Fibroblast of lung (primary cell): ENCODE results near the gene HIGD2B. TPM values are rescaled to one million over a fixed set of nuclear protein-coding genes. Genes with fewer than 3 reads are reported as not detected.
"Not testable (repeated sequence)": the region's sequence is repeated elsewhere in the genome, so short reads cannot be mapped to it uniquely, and the experiment has no call there.

ENCODE experiments used
- DNase-seq, 2 donors: peaks; one replicate each; pipeline versions ENCODE4 v3.0.0 to v3.0.0-alpha.2; 2010; ENCODE audit warnings: low read depth in 2 of 2
- H2AFZ ChIP-seq: 2 replicates; pipeline ENCODE4 v1.5.1; 2012; ENCODE audit warnings: low read length, control low read depth, inconsistent platforms
- H3K27ac ChIP-seq: 2 replicates; pipeline ENCODE4 v1.5.1; 2011; ENCODE audit warnings: low read length, control low read depth; ENCODE audit not compliant: insufficient read depth
- H3K27me3 ChIP-seq: 2 replicates; pipeline ENCODE4 v1.5.1; 2011; ENCODE audit warnings: mild to moderate bottlenecking, low read length; ENCODE audit not compliant: control insufficient read depth, insufficient read depth
- H3K36me3 ChIP-seq: 2 replicates; pipeline ENCODE4 v1.5.1; 2011; ENCODE audit warnings: low read length; ENCODE audit not compliant: control insufficient read depth, insufficient read depth
- H3K4me1 ChIP-seq: 2 replicates; pipeline ENCODE4 v1.5.1; 2011; ENCODE audit warnings: low read length; ENCODE audit not compliant: control insufficient read depth, insufficient read depth; ENCODE audit errors: extremely low read depth
- H3K4me2 ChIP-seq: 2 replicates; pipeline ENCODE4 v1.5.1; 2011; ENCODE audit warnings: low read length, control low read depth; ENCODE audit not compliant: insufficient read depth; ENCODE audit errors: extremely low read depth
- H3K4me3 ChIP-seq, 4 experiments: fragments of 200-600 bp in 1 of 4; sonication (generic) in 1 of 4; replicated peaks in 1 of 4; 2 replicates each; pipeline ENCODE4 v1.5.1; 2011 to 2016; ENCODE audit warnings: low read length in 4 of 4, low read depth in 3 of 4, mild to moderate bottlenecking in 3 of 4, control low read depth in 2 of 4, inconsistent platforms in 1 of 4, mixed read lengths in 1 of 4; ENCODE audit not compliant: insufficient read depth in 1 of 4; ENCODE audit errors: control extremely low read depth in 1 of 4
- H3K79me2 ChIP-seq: 2 replicates; pipeline ENCODE4 v1.5.1; 2012; ENCODE audit warnings: mild to moderate bottlenecking, low read length, inconsistent platforms; ENCODE audit not compliant: control insufficient read depth, insufficient read depth
- H3K9ac ChIP-seq: 2 replicates; pipeline ENCODE4 v1.5.1; 2011; ENCODE audit warnings: mild to moderate bottlenecking, low read length, control low read depth; ENCODE audit not compliant: insufficient read depth
- H3K9me3 ChIP-seq: 2 replicates; pipeline ENCODE4 v1.5.1; 2012; ENCODE audit warnings: low read depth, low read length; ENCODE audit not compliant: control insufficient read depth, insufficient read depth
- H4K20me1 ChIP-seq: 2 replicates; pipeline ENCODE4 v1.5.1; 2011; ENCODE audit warnings: low read length; ENCODE audit not compliant: control insufficient read depth, insufficient read depth; ENCODE audit errors: extremely low read depth
- CTCF ChIP-seq, 2 donors: IDR thresholded peaks in 1 of 2; conservative IDR thresholded peaks in 1 of 2; 1 replicate in 1 of 2; 2 replicates in 1 of 2; pipeline ENCODE4 v1.5.1; 2011 to 2012; ENCODE audit warnings: low read length in 2 of 2, control low read depth in 1 of 2, inconsistent platforms in 1 of 2, low read depth in 1 of 2, mild to moderate bottlenecking in 1 of 2
- EZH2 ChIP-seq: IDR thresholded peaks from 2 replicates; pipeline ENCODE4 v1.5.1; 2012; ENCODE audit warnings: low read length, control low read depth, mild to moderate bottlenecking; ENCODE audit errors: missing control alignments
- polyA plus RNA-seq, 2 donors: library from polyadenylated mRNA; depleted of rRNA in 1 of 2; stranded (reverse) in 1 of 2; unstranded in 1 of 2; fragments of >200 nt; gene quantifications; 2 replicates each; pipeline ENCODE4 v1.2.1, GENCODE V29; 2011 to 2012; ENCODE audit warnings: missing spikeins in 1 of 2
- total RNA-seq: library from RNA; depleted of rRNA; stranded (reverse); fragments of >200 nt; gene quantifications from 2 replicates; pipeline ENCODE4 v1.2.1, GENCODE V29; 2014

Gene HIGD2B
- total and polyA plus RNA-seq, 2 donors (not counting 1 experiment from before 2014, with no cell fraction given), result not detected

- no peak for DNase-seq
- no peaks in the 10 kb centered on the region for H3K4me1 ChIP-seq
- H3K4me3 ChIP-seq, result no peak overlapping the region
- H3K36me3 ChIP-seq, result no peaks in the 10 kb centered on the region
- TF ChIP-seq EZH2, result no peak
- no peak for TF ChIP-seq CTCF (conservative IDR thresholded peaks at IDR 0.05 in 1 of 2, IDR thresholded peaks at IDR 0.05 in 1 of 2; ENCODE audit: low read depth in 1 of 2, low read length in 2 of 2)
- H3K27me3 ChIP-seq, result no peaks in the 10 kb centered on the region
- no peak overlapping the region for H2AFZ ChIP-seq
- no peak overlapping the region for H3K9ac ChIP-seq
- no peaks in the 10 kb centered on the region for H4K20me1 ChIP-seq
- H3K9me3 ChIP-seq, result no peaks in the 10 kb centered on the region
- H3K79me2 ChIP-seq, result no peaks in the 10 kb centered on the region
- H3K4me2 ChIP-seq, result no peak overlapping the region
- no peak overlapping the region for H3K27ac ChIP-seq
Measured at GRCh38 chr15:72671525-72671924, 14.5 kb downstream of the HIGD2B start.

DNA sequence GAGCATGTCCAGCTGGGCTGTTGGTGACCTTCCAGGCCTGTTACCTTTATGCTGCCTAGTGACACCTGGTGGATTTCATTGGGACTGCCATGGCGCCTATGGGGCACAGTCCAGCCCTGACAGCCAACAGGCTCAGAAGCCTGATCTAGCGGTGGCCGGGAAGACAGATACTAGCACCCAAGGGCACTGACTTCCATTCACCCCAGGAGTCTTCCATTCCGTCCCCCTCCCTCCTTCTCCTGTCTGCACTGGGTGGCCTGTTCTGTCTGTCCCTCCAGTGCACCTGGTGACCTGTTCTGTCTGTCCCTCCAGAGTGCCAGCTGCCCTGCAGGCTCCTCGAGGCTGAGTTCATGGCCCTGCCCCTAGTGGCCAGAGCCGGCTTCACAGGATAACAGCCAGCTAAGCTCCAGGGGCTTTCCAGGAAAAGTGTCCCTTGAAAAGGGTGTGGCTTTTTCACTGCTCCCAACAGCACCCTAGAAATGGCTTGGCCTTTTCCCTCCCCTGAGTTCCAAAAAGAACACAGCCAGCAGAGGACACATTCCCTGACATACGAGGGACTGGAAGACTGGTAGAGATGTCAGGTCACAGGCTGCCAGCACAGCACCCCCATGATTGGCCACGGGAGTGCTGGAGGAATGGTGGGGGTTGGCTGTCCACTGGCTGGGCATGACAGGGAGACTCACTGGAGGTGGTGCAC is 15.2 kb downstream of the HIGD2B start:
- not testable (repeated sequence) for H3K27me3 ChIP-seq, H3K79me2 ChIP-seq, H3K27ac ChIP-seq, H3K4me1 ChIP-seq, H3K36me3 ChIP-seq, H4K20me1 ChIP-seq, H3K9me3 ChIP-seq, H3K4me3 ChIP-seq, H3K9ac ChIP-seq
- peak; percentile 64 to 83 for TF ChIP-seq CTCF (conservative IDR thresholded peaks at IDR 0.05 in 1 of 2, IDR thresholded peaks at IDR 0.05 in 1 of 2; ENCODE audit: low read depth in 1 of 2, low read length in 2 of 2)
- peak; percentile 39 to 52 for DNase-seq
- H2AFZ ChIP-seq, result peak overlapping the region; percentile 83
- H3K4me2 ChIP-seq, result peak overlapping the region; percentile 51

DNA sequence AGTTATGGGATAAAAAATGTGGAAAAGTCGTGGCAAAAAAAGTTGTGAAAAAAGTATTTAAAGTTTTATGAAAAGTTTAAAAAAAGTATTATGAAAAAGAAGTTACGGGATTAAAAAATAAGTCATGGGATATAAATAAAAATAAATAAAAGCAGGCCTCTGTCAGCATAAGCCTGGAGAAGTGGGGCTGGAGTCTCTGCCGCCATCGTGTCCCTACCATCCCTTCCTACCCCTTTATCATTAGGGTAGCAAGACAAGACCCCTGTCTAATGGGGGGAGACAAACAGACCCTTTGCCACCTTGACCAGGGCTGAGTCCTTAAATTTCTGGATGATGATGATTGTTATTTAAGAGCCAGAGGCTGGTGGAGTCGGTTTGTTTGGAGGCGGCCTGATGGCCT is 16.2 kb downstream of the HIGD2B start:
- H3K36me3 ChIP-seq, H2AFZ ChIP-seq, DNase-seq, H3K27me3 ChIP-seq, H3K4me1 ChIP-seq, H3K9me3 ChIP-seq, H3K27ac ChIP-seq, H3K79me2 ChIP-seq, H3K9ac ChIP-seq, H4K20me1 ChIP-seq, H3K4me3 ChIP-seq, H3K4me2 ChIP-seq: not testable (repeated sequence)

- not testable (repeated sequence) for H3K4me1 ChIP-seq, H2AFZ ChIP-seq, DNase-seq, H3K36me3 ChIP-seq, H4K20me1 ChIP-seq, H3K27ac ChIP-seq, H3K79me2 ChIP-seq, H3K9me3 ChIP-seq, H3K27me3 ChIP-seq, H3K9ac ChIP-seq, H3K4me3 ChIP-seq, H3K4me2 ChIP-seq
Measured at GRCh38 chr15:72665706-72666105, 20.3 kb downstream of the HIGD2B start.

DNA sequence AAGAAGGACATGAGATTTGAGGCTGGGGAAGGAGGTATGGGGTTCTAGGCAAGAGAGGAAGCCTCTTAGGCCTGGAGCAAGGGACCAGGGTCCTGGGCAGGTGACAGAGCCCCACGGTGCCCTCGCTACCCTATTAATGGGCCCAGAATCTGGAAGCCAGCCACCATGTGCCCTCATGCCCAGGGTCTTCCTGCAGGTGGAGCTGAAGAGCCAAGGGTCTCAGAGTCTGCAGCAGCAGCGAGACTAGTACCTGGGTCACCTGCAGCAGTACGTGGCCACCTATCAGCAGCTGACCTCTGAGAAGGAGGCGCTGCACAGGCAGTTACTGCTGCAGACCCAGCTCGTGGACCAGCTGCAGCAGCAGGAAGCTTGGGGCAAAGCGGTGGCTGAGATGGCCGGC is 22.1 kb downstream of the HIGD2B start:
- H3K79me2 ChIP-seq, H3K9me3 ChIP-seq, DNase-seq, H4K20me1 ChIP-seq, H3K4me1 ChIP-seq, H3K9ac ChIP-seq, H3K36me3 ChIP-seq, H3K27me3 ChIP-seq, H3K4me3 ChIP-seq, H3K27ac ChIP-seq, H2AFZ ChIP-seq, H3K4me2 ChIP-seq: not testable (repeated sequence)
